Measurements from ENCODE around the gene RNF208.

Gene RNF208

DNA sequence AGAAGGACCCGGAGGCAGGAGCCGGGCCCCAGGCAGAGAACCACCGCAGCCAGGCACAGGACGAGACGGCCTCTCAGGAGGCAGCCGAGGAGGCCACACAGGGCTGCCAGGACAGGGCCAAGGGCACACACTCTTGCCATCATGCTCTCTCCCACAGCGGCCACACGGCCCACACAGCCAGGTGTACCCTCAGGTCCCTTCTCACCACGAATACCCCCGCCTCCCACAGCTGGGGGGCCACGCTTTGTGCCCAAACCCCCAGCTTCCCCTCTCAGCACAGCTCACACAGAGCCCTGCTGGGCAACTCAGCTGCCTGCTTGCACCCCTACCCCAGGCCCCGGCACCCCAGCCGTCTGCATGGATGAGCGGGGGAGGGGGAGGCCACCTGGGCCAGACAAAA, 28.3 kb downstream of the RNF208 start:
- Mint-ChIP-seq H3K4me3 (no peak overlapping the region), H3K27me3 (ENCODE audit: low read depth) (no peaks in the 10 kb centered on the region), H3K36me3 (ENCODE audit: low read depth) (peaks cover 15% of the 10 kb centered on the region), H3K4me1 (ENCODE audit: low read depth) (peaks cover 5% of the 10 kb centered on the region), H3K9me3 (no peaks in the 10 kb centered on the region), H3K27ac (no peak overlapping the region)
- no peak for DNase-seq (ENCODE audit: low spot score)

DNA sequence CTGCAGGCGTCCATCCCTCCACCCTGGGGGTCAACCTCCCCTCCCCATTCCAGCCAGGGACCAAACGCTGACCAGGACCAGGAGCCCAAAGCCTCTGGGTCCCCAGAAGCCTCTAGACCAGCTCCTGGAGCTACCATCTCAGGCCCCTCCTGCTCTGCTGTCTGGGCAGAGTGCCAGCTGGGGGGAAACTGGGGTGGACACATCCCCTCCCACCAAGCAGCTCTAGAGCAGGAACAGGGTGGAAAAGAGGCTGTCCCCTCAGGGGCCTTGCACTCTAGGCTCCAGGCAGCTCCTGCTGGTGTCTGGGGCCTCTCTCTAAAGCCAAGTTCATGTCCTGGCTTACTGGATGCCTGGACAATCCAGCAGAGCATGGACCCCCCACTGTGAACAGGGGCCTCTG, 29.2 kb downstream of the RNF208 start:
- DNase-seq (ENCODE audit: low spot score): no peak
- Mint-ChIP-seq H3K27me3 (ENCODE audit: low read depth) (no peaks in the 10 kb centered on the region), H3K4me3 (no peak overlapping the region), H3K27ac (no peak overlapping the region), H3K36me3 (ENCODE audit: low read depth) (peaks cover 15% of the 10 kb centered on the region), H3K4me1 (ENCODE audit: low read depth) (peaks cover 5% of the 10 kb centered on the region), H3K9me3 (no peaks in the 10 kb centered on the region)

DNA sequence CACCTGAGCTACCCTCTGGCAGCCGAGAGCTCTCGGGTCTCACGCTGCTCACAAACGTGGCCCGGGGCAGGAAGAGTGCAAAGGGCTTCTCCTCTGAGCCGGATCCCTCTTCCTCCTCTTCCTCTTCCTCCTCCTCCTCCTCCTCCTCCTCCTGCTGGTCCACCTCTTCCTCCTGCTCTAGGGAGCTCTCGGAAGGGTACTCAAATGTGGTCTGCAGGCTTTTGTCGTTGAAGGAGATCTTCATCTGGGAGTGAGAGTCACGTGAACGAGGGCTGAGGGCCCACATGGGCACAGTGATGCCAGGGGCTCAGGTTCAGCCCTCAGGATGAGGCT, 29.6 kb downstream of the RNF208 start:
- H3K36me3 Mint-ChIP-seq (ENCODE audit: low read depth): peaks cover 18% of the 10 kb centered on the region
- no peak overlapping the region for H3K27ac Mint-ChIP-seq
- no peak for DNase-seq (ENCODE audit: low spot score)
- H3K27me3 Mint-ChIP-seq (ENCODE audit: low read depth): no peaks in the 10 kb centered on the region
- peaks cover 8% of the 10 kb centered on the region for H3K4me1 Mint-ChIP-seq (ENCODE audit: low read depth)
- H3K4me3 Mint-ChIP-seq: no peak overlapping the region
- no peaks in the 10 kb centered on the region for H3K9me3 Mint-ChIP-seq

DNA sequence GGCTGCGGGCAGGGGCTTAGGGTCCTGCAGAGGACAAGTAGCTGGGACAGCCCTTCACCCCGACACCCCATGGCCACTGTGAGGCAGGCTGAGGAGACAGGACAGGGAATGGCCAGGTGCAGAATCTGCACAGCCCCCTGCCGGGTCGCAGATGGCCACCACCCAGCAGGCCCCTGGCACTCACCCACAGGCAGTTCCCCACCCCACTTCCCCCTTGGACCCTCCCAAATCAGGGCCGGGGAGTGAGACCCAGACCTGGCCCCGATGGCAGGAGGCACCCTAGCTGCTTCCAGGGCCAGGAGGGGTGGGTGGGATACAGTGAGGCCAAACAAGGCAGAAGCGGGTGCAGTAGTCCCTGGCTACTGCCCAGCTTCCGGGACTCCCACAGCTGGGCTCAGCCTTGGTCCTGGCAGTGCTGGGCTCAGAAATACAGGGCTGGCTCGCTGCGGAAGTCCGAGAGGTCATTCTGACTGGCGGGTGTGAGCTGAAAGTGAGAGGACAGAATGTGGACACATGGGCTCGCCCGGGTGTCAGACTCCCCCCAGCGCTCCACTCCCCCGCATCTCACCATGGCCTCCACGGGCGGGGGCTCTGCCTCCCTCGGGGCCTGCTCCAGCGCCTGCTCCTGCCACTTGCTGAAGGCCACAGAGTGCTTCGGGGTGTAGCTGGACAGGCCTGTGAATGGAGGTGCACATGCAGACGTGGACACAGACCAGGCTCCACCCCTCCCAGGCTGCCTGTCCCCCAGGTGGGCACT, 30.2 kb downstream of the RNF208 start:
- no peak for DNase-seq (ENCODE audit: low spot score)
- H3K36me3 Mint-ChIP-seq (ENCODE audit: low read depth): peaks cover 18% of the 10 kb centered on the region
- peaks cover 12% of the 10 kb centered on the region for H3K4me1 Mint-ChIP-seq (ENCODE audit: low read depth)
- H3K4me3 Mint-ChIP-seq: no peak overlapping the region
- H3K9me3 Mint-ChIP-seq: no peaks in the 10 kb centered on the region
- H3K27me3 Mint-ChIP-seq (ENCODE audit: low read depth): no peaks in the 10 kb centered on the region
- no peak overlapping the region for H3K27ac Mint-ChIP-seq

DNA sequence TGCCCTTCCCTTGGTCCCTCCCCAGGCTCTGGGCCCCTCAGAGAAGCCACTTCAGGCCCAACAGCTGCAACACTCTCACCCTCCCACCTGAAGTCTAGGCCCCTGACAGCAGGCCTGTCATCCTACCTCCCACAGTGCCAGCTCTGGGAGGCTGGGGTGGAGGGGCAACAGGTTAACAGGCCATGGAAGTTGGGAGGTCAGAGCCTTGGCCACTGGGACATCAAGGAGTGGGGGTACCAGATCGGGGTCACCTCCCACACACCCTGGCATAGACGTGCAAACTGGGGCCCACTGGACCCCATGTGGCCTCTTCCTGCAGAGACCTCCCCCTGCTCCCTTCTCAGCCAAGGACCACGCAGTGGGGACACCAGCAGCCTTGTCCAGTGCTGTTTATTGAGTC, 30.8 kb downstream of the RNF208 start:
- DNase-seq (ENCODE audit: low spot score): no peak
- H3K9me3 Mint-ChIP-seq: no peaks in the 10 kb centered on the region
- peak overlapping the region; percentile 74 for H3K27ac Mint-ChIP-seq
- H3K4me3 Mint-ChIP-seq: peak overlapping the region; percentile 68
- peaks cover 14% of the 10 kb centered on the region for H3K4me1 Mint-ChIP-seq (ENCODE audit: low read depth)
- peaks cover 18% of the 10 kb centered on the region for H3K36me3 Mint-ChIP-seq (ENCODE audit: low read depth)
- H3K27me3 Mint-ChIP-seq (ENCODE audit: low read depth): no peaks in the 10 kb centered on the region

DNA sequence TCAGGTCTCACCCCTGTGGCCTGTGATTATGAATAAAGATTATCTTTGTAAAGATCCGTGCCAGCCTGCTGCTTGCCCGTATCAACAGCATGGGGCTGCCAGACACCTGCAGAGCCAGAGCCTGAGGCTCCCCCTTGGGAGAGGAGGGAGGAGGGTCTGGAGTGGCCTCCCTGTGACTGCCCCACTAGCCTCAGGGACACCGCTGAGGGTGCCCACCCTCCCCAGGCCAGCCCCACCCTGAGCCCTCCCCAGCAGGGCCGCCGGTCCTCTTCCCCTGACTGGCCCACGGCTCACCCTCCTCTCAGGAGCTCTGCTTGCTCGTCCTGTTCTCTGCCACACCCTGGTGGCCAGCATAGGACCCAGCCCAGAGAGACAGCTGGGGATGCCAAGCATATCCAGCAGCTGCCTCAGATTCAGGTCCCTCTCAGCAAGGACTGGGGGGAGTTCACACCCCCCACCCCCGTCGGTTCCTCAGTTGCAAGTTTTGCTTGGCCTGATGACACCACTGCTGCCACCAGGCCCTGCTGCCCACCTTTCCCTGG, 31.7 kb downstream of the RNF208 start:
- peaks cover 14% of the 10 kb centered on the region for H3K4me1 Mint-ChIP-seq (ENCODE audit: low read depth)
- H3K9me3 Mint-ChIP-seq: no peaks in the 10 kb centered on the region
- peaks cover 18% of the 10 kb centered on the region for H3K36me3 Mint-ChIP-seq (ENCODE audit: low read depth)
- peak overlapping the region; percentile 74 for H3K27ac Mint-ChIP-seq
- peak overlapping the region; percentile 68 for H3K4me3 Mint-ChIP-seq
- DNase-seq (ENCODE audit: low spot score): no peak
- no peaks in the 10 kb centered on the region for H3K27me3 Mint-ChIP-seq (ENCODE audit: low read depth)

DNA sequence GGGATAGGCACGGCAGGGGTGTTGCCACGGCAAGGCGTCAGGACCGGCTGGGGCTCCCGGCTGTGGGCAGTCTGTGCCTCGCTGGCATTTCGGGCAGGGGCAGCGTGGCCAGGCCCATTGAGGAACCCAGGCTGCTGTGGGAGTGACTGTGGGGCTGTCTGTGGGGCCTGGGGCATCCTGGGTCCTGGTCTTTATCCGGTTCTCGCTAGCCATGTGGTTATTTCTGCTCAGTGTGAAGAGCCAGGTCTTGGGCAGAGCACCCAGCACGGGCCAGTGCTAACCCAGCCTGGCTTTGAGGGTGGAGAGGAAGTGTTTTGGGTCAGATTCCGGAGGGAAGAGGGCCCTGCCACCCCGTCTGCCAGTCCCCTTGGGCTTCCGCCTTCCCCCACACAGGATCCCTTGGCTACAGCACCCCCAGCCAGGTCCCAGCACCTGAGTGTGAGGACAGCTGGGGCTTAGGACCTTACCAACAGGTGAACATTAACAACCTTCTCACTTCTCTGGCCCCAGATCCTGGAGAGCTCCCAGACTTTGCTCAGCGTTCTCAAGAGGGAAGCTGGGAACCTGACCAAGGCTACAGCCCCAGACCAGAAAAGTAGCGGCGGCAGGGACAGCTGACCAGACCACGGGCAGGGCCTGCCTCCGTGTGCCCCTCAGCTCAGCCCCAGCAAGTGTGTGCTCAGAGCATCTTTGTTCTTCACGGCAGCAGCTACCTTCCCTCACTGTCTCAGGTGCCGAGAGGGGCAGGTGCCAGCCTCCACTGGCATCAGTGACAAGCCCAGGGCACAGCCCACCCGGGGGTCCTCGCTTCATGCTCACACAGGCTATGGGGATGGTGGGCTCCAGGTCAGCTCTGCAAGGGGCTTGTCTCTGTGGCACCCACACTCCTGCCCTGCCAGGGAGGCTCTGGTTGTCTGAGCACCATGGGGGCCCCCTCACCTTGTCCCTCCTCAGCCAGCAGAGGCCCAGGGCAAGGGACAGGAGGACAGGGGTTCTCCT, 32.4 kb downstream of the RNF208 start:
- H3K36me3 Mint-ChIP-seq (ENCODE audit: low read depth): peaks cover 19% of the 10 kb centered on the region
- H3K4me1 Mint-ChIP-seq (ENCODE audit: low read depth): peaks cover 14% of the 10 kb centered on the region
- no peak for DNase-seq (ENCODE audit: low spot score)
- peak overlapping the region; percentile 95 for H3K4me3 Mint-ChIP-seq
- H3K27me3 Mint-ChIP-seq (ENCODE audit: low read depth): no peaks in the 10 kb centered on the region
- H3K27ac Mint-ChIP-seq: peak overlapping the region; percentile 95
- no peaks in the 10 kb centered on the region for H3K9me3 Mint-ChIP-seq

DNA sequence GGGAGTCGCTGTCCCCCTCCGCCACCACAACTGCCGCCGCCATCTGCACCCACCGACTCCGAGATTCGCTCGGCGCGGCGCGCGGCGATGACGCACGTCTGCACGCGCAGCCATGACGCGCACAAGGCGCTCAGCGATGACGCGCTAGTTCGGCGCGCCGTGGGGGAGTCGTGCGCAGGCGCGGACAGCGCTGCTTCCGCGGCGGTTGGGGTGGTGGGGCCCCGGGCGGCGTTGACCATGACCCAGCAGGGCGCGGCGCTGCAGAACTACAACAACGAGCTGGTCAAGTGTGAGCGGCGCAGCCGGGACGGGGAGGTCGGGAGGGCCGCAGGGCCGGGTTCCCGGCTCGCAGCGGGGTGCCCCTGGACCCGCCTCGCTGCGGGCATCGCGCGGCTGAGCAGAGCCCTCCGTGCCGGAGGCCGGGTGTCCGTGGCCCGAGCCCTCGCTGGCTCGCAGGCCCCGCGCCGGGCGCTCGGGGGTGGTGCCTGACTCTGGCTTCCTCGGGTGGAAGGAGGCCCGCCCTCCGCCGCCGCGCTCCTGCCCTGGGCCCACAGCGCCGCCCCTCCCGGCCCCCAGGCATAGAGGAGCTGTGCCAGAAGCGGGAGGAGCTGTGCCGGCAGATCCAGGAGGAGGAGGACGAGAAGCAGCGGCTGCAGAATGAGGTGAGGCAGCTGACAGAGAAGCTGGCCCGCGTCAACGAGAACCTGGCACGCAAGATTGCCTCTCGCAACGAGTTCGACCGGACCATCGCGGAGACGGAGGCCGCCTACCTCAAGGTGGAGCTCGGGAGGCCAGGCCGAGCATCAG, 33.3 kb downstream of the RNF208 start, which contains the start of the genes ANAPC2 and SSNA1:
TSS of gene ANAPC2 (minus strand) at position 71 of the 807 bp plus-strand sequence. CDS start at position 43, 28 bp downstream.
TSS of gene SSNA1 (plus strand) at position 187 of the 807 bp plus-strand sequence. CDS start at position 238, 51 bp downstream.
- Mint-ChIP-seq H3K27me3 (ENCODE audit: low read depth) (no peaks in the 10 kb centered on the region), H3K36me3 (ENCODE audit: low read depth) (peaks cover 24% of the 10 kb centered on the region), H3K4me1 (ENCODE audit: low read depth) (peaks cover 14% of the 10 kb centered on the region), H3K4me3 (peak within 1 kb of the TSS; percentile 95), H3K9me3 (no peaks in the 10 kb centered on the region), H3K27ac (peak within 1 kb of the TSS; percentile 95)
- DNase-seq (ENCODE audit: low spot score): peak; percentile 96

DNA sequence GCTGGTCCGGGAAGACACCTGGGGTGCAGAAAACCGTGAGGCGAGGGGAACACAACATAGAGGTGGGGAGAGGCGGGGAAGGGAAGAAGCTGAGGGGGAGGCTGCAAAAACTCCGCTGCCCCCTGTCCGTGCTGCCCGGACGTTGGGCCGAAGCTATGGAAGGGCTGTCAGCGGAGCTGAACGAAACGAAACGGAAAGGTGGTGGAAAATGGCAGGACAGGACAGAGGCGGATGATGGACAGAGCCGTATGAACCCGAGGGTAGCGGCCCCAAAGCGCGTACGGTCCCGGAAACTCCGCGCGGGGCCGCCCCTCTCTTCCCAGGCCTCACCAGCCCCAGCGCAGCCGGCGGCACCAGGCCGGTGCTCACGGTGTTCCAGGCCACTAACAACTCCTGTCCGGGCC, 34.0 kb downstream of the RNF208 start:
- Mint-ChIP-seq H3K9me3 (no peaks in the 10 kb centered on the region), H3K4me3 (peak overlapping the region; percentile 93), H3K36me3 (ENCODE audit: low read depth) (peaks cover 30% of the 10 kb centered on the region), H3K4me1 (ENCODE audit: low read depth) (peaks cover 14% of the 10 kb centered on the region), H3K27ac (peak overlapping the region; percentile 93), H3K27me3 (ENCODE audit: low read depth) (no peaks in the 10 kb centered on the region)
- no peak for DNase-seq (ENCODE audit: low spot score)

DNA sequence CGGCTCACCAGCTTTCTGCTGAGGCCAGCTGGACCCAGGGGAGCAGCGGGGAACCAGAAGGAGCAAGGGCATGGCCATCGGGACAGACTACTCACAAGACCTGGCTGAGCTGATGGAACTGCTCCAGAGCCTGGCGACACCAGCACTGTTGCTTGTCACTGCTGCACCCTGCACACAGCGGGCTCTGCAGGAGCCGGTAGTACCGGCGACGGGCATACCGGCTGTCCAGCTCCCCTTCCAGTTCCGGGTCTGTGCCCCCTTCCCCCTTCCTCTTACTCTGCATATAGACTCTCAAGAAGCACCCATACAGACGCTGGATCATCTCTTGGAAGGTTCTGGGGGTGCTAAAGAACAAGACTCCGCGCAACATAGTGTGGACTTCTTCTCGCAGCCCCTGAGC, 34.7 kb downstream of the RNF208 start:
- peaks cover 14% of the 10 kb centered on the region for H3K4me1 Mint-ChIP-seq (ENCODE audit: low read depth)
- peak overlapping the region; percentile 93 for H3K27ac Mint-ChIP-seq
- H3K27me3 Mint-ChIP-seq (ENCODE audit: low read depth): no peaks in the 10 kb centered on the region
- no peak for DNase-seq (ENCODE audit: low spot score)
- H3K4me3 Mint-ChIP-seq: peak overlapping the region; percentile 93
- peaks cover 32% of the 10 kb centered on the region for H3K36me3 Mint-ChIP-seq (ENCODE audit: low read depth)
- H3K9me3 Mint-ChIP-seq: no peaks in the 10 kb centered on the region

DNA sequence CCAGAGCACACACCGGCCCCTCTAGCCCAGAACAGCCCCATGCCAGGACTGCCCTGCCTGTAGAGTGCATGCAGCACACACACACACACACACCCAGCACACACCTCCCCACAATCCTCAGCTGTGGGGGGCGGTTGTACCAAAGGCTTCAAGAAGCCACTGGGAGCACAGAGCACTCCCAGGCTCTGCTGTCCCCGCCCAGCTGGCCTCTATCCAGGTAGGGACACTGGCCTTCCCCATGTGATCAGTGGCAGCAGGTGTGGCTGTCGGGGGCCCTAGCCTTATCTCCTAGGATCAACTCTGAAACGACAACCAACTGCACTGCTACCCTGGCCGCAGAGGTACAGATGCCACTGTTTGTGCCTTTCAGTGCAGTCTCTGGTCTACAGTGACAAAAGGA, 35.7 kb downstream of the RNF208 start:
- Mint-ChIP-seq H3K27me3 (ENCODE audit: low read depth) (no peaks in the 10 kb centered on the region), H3K27ac (peak overlapping the region; percentile 39), H3K4me3 (peak overlapping the region; percentile 93), H3K4me1 (ENCODE audit: low read depth) (peaks cover 14% of the 10 kb centered on the region), H3K36me3 (ENCODE audit: low read depth) (peaks cover 35% of the 10 kb centered on the region), H3K9me3 (no peaks in the 10 kb centered on the region)
- DNase-seq (ENCODE audit: low spot score): no peak

DNA sequence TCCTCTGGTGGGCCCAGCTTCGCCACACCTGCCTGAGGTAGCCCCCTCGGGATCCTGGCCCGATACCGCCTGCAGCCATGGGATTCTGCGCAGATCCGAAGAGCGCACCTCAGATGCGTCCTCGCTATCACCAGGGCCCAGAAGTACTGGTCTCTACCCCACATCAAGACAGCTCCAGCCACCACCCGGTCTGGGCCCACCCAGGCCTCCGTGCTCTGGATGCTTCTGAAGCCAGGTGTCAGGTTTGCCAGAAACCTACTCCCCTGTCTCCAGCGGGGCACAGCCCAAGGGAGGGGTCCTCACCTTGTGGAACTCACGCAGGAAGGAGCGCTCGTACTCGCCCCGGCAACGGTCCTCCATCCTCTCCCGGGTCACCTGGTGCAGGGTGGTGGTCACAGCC, 36.1 kb downstream of the RNF208 start:
- Mint-ChIP-seq H3K27ac (no peak overlapping the region), H3K4me3 (no peak overlapping the region), H3K9me3 (no peaks in the 10 kb centered on the region), H3K27me3 (ENCODE audit: low read depth) (no peaks in the 10 kb centered on the region), H3K36me3 (ENCODE audit: low read depth) (peaks cover 30% of the 10 kb centered on the region), H3K4me1 (ENCODE audit: low read depth) (peaks cover 14% of the 10 kb centered on the region)
- no peak for DNase-seq (ENCODE audit: low spot score)

DNA sequence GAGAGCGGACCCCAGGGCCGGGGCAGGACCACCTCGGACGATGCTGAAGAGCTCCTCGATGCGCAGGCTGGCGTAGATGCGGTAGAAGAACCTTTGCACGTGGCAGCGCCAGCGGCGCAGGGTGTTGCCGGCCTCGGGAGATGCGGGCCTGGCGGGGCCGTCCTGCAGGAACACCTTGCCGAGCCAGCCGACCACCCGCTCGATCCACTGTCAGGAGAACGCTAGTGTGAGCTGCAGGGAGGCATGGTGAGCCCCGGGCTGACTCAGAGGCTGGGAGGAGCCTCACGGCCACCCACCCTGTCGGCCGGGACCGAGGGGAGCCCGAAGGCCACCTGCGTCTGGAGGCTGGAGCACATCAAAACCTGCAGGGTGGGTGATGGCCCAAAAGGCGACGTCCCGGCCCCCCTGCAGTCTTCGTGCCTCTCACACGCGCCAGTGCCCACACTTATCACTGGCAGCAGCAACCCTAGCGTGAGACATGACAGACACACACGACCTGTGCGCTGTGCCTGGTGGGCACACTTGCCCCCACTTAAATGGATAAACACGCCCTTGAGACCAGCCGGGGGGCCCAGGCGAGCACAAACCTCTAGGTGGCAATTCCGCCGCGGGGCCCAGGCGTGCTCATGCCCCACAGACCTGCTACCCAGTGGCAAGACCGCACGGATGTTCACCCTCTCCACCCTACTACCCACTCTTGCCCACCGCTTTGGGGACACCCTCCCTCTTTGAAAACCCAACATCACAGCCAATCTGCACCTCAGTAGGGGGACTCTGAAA, 37.0 kb downstream of the RNF208 start:
- peaks cover 13% of the 10 kb centered on the region for H3K4me1 Mint-ChIP-seq (ENCODE audit: low read depth)
- DNase-seq (ENCODE audit: low spot score): no peak
- H3K27ac Mint-ChIP-seq: no peak overlapping the region
- H3K4me3 Mint-ChIP-seq: no peak overlapping the region
- H3K27me3 Mint-ChIP-seq (ENCODE audit: low read depth): no peaks in the 10 kb centered on the region
- H3K36me3 Mint-ChIP-seq (ENCODE audit: low read depth): peaks cover 25% of the 10 kb centered on the region
- no peaks in the 10 kb centered on the region for H3K9me3 Mint-ChIP-seq

Data from T-helper 2 cell treated with Interferon-gamma antibody and Interleukin-4, amounts not matched to agents 5 μg/mL and 100 μg/mL, for 36 hours (primary cell).